PFSK-1 (cell line): ENCODE results near the gene B9D2.

Source experiments
- FOXP2 ChIP-seq: optimal IDR thresholded peaks from 2 replicates; pipeline ENCODE3; 2011; ENCODE audit warnings: borderline replicate concordance, control low read depth, inconsistent platforms; ENCODE audit not compliant: insufficient read depth; ENCODE audit errors: extremely low read length, extremely low read depth
- POLR2AphosphoS5 ChIP-seq: IDR thresholded peaks from 2 replicates; pipeline ENCODE4 v1.6.1; 2012; ENCODE audit warnings: low read depth, mild to moderate bottlenecking, control low read depth, low read length, moderate library complexity
- SIN3A ChIP-seq: IDR thresholded peaks from 2 replicates; pipeline ENCODE4 v1.6.1; 2012; ENCODE audit warnings: mild to moderate bottlenecking, low read length, moderate library complexity, borderline replicate concordance; ENCODE audit not compliant: insufficient read depth
- TAF1 ChIP-seq: IDR thresholded peaks from 2 replicates; pipeline ENCODE4 v1.6.1; 2012; ENCODE audit warnings: low read length, control low read depth, borderline replicate concordance; ENCODE audit not compliant: insufficient read depth
- TF ChIP-seq, protein P1 (sequence below), 2 experiments: IDR thresholded peaks; 2 replicates each; pipeline versions ENCODE4 v1.6.1 to v1.8.0; 2011 to 2012; ENCODE audit warnings: low read depth in 2 of 2, low read length in 2 of 2, control low read depth in 1 of 2, inconsistent platforms in 1 of 2, mild to moderate bottlenecking in 1 of 2, moderate library complexity in 1 of 2; ENCODE audit not compliant: insufficient read depth in 1 of 2

DNA sequence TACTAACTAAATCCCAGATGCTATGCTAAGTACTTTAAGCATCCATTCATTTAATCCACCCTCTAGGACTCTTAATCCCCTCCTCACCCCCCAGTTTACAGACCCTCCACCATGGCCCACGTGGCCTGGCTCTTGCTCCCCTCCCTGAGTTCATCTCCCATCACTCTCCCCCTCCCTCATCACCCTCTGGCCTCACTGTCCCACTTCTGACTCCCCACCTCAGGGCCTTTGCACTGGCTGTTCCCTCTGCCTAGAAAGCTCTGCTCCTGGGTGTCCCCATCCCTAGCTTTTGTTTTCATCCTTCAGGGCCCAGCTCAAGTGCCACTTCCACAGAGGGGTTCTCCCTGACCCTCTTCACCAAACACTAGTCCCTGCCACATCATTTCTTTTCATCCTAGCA lies 4.2 kb downstream of the B9D2 start:
- TF ChIP-seq, protein P1, sequence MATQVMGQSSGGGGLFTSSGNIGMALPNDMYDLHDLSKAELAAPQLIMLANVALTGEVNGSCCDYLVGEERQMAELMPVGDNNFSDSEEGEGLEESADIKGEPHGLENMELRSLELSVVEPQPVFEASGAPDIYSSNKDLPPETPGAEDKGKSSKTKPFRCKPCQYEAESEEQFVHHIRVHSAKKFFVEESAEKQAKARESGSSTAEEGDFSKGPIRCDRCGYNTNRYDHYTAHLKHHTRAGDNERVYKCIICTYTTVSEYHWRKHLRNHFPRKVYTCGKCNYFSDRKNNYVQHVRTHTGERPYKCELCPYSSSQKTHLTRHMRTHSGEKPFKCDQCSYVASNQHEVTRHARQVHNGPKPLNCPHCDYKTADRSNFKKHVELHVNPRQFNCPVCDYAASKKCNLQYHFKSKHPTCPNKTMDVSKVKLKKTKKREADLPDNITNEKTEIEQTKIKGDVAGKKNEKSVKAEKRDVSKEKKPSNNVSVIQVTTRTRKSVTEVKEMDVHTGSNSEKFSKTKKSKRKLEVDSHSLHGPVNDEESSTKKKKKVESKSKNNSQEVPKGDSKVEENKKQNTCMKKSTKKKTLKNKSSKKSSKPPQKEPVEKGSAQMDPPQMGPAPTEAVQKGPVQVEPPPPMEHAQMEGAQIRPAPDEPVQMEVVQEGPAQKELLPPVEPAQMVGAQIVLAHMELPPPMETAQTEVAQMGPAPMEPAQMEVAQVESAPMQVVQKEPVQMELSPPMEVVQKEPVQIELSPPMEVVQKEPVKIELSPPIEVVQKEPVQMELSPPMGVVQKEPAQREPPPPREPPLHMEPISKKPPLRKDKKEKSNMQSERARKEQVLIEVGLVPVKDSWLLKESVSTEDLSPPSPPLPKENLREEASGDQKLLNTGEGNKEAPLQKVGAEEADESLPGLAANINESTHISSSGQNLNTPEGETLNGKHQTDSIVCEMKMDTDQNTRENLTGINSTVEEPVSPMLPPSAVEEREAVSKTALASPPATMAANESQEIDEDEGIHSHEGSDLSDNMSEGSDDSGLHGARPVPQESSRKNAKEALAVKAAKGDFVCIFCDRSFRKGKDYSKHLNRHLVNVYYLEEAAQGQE (IDR thresholded peaks at IDR 0.05; ENCODE audit: insufficient read depth in 1 of 2, low read depth in 2 of 2, low read length in 2 of 2) = no peak
- TF ChIP-seq SIN3A (no peak), TAF1 (no peak), POLR2AphosphoS5 (no peak), FOXP2 (no peak)
